ENCODE data around the gene TMEM140.
"Not testable (repeated sequence)": the region's sequence is repeated elsewhere in the genome, so short reads cannot be mapped to it uniquely, and the experiment has no call there.

The TMEM140 gene

DNA sequence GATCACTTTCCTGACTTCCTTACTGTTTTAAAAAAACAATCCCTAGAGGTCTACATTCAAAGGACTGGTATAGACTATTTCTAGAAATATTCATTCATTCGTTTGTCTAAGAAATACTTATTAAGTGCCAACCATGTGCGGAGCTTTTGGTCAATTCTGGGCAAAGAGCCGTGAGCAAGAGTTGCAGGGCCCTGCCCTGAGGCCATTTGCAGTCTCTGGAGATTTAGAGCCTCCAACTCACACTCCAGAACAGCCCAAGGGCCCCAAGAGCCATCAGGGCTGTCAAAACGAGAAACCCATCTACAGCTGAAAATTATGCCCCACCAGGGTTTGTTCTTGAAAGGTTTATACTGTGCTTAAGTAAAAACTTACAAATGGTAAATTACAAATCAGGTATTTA, 47.3 kb downstream of the TMEM140 start:
- no peak for DNase-seq (ENCODE audit: low spot score)

DNA sequence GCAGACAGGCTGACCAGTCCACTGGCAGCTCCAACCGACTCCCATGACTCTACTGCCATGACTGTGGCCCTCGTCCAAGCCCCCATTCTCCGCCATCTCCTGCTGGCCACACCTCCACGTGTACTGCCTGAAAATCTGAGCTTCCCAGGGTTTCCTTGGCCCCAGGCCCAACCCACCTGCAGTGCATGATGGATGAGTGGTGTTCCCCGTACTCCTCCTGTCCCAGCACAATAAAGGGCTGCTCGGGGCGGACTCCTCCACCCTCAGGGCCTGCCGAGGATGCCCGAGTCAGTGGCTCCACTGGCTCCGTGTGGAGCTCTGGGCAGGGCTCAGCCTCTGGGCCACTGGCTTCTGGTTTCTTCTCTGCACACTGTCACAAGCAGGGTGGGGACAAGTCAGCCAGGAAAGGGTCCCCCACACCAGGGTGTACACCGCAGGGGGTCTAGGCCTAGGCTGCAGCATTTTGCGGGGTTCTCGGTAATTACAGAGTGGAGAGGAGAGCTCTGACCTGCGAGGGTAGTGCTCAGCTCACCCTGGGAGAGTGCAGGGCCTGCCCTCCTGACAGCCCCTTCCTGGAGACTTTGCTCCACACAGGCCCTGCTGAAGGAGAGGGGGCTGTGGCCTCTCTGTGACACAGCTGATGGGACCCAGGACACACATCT, 48.2 kb downstream of the TMEM140 start:
- no peak for DNase-seq (ENCODE audit: low spot score)

DNA sequence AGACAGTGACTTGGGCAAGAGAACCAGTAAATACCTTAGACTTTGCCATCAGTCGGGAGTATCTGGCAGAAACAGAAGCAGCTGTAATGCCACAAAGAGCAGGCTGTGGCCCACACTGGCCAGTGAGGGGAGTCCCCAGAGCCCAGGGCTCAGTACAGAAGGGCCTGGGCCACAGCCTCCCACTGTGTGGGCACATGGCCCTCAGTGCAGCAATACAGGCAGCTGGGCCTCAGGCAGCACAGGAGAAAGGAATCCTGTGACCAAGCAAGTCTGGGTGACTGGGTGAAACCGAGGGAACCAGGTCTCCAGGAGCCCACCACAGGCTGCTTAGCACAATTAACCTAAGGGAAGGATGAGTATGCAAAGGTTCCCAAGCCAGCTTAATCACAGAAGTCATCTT, 49.5 kb downstream of the TMEM140 start:
- DNase-seq (ENCODE audit: low spot score) = no peak

DNA sequence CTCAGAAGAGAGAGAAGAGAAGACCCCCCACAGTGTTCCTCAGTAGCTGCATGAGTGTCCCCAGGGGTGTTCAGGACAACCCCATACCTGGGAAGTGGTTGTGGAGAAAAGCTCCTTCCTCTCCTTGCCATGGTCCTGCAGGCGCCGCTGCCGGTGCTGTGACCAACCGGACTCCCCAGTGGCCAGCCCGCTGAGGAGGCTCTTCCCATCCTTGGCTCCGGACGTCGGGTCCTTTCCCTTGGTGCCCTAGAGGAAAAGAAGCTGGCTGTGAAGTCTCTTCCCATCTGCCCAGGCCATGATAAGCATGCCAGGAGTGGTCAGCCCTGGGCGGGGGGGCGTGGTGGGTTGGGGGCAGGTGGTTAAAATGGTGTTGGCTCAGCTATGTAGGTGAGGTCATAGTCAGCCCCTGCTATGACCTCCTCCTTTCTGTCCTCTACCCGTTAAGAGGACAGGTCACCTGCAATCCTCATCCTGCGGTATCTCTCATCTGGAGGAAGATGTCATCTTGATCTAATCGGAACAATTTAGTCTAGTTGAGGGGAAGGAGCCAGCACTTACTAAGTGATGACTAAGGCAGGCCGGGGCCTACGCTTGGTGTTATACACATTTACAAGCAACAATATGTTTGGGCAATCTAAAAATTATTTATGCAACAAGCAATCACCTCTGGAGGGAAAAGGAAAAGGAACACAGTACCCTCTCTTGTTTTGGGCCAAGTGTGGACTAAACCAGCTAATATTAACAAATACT, 50.2 kb downstream of the TMEM140 start:
- DNase-seq (ENCODE audit: low spot score) = no peak

DNA sequence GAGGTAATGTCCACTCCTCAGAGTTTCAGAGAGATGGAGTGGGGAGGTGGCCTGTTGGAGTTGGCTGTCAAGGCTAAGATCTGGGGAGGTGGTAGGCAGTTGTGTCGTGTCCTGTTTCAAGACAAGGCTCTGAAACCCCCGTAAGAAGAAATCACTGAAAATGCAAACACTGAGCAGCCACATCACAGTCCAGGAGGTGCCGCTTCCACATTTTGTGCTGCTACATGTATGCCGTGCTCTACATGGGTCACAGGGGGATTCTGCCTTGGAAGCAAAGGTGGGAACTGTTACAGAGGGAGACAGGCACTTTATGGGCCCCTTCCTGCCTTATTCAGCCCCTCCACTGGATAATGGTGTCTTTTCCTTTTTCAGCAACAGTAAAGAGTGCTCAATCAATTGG, 51.6 kb downstream of the TMEM140 start:
- no peak for DNase-seq (ENCODE audit: low spot score)

DNA sequence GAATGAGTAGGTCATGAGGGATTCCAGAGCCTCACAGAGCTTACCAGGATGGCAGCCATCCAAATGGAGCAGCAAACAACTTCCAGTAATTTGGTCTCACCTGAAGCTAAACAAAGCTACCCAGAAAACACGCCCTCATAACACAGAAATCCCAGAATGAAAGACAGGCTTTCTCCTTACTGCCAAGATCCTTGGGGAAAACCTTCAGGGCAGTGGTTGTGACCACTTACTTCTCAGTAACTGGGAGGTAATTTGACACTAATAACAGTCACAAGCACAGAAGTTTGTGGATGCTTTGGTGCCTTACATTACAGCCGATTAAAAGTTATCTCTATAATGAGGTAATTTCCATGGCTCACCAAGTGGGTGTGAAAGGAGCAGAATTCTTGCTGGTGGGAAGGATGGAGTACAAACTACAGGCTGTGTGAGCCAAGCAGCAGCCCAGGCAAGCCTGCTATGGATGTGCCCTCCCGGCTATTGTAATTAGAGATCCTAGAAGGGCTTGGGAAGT, 53.0 kb downstream of the TMEM140 start:
- DNase-seq (ENCODE audit: low spot score) = no peak

DNA sequence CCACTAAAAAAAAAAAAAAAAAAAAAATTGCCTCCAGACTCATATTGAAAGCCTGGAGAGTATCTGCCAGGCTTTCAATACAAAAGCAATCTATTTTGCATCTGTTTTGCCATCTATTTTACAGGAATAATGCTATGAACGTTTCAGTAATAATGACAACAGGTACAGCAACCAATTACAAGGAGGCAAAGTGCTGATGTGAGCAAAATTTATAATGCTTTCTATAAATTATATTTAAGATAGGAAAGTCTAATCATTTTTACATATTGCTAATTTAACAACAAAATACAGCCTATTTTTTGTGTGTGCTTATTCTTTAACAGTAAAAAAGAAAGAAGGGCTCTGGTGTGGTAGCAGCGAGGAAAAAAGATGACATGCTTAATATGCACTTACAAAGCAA, 53.5 kb downstream of the TMEM140 start:
- no peak for DNase-seq (ENCODE audit: low spot score)

DNA sequence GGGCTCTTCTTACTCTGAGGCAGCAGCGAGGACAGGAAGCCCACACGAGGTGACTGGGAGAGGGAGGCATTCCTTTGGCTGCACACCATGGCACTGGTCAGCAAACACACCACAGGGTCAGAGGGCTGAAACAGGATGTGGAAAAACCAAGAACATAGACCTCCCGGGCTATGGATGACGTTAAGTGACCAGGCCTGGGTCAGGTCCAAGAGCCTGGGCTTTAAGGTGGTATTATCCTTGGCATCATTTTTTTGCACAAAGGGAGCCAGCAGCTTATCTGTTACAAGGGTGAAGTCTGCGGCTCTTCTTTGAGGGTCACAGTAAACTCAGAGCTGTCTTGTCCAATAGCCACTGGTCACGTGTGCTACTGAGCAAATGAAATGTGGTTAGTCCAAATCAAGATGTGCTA, 56.5 kb downstream of the TMEM140 start:
- peak; percentile 86 for DNase-seq (ENCODE audit: low spot score)

DNA sequence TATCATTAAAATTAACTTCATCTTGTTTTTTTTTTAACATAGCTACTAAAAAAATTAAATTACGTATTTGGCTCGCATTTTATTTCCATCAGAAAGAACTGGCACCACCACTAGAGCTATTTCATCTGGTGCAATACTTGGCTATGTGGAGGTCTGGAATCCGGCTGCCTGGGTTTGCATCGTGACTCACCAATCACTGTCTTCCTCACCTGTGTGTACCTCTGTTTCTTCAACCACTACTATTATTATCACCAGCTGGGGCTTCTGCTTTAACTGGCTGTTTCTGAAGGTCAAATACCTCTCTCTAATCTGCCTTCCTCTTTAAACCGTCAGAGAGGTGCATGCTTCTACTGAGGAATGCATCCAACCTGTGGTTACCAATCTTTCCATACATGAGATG, 57.0 kb downstream of the TMEM140 start:
- DNase-seq (ENCODE audit: low spot score) = no peak

DNA sequence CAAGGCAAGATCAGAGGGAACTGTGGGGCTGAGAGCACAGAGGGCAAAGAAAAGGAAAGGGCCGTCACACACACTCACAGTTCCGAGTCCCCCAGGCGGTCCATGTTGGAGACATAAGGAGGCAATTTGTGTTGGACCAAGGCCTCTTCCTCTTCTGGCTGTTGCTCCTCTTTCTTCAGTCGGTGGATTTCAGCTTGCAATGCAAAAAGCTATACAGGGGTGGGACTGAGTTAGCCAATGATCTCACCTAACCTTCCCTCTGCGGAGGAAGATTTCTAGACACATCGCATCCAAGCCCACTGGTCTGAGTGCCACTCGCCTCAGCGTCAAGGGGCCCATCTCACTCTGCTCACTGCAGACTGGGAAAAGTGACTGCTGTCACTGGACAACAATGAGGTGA, 58.0 kb downstream of the TMEM140 start:
- DNase-seq (ENCODE audit: low spot score) = no peak

DNA sequence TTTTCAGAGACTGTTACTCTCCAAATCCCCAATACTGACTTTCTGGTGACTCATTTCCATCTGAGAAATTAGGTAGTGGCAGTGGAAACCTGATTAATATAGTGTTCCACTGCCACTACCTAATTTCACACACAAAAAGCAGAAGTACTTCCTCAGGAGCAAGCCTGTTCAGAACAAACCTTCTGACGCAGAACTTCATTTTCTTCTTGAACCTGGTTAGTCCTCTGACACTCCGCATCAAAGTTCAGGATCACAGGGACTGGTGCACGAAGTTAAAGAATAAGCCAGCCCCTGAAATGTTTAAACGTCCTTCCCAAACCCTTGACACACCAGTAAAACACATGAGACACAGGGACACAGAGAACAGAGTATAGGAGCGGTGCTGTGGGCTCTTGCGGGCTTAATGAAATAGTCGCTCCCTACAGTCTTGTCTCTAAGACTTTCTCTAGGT, 59.1 kb downstream of the TMEM140 start:
- DNase-seq (ENCODE audit: low spot score) = no peak

DNA sequence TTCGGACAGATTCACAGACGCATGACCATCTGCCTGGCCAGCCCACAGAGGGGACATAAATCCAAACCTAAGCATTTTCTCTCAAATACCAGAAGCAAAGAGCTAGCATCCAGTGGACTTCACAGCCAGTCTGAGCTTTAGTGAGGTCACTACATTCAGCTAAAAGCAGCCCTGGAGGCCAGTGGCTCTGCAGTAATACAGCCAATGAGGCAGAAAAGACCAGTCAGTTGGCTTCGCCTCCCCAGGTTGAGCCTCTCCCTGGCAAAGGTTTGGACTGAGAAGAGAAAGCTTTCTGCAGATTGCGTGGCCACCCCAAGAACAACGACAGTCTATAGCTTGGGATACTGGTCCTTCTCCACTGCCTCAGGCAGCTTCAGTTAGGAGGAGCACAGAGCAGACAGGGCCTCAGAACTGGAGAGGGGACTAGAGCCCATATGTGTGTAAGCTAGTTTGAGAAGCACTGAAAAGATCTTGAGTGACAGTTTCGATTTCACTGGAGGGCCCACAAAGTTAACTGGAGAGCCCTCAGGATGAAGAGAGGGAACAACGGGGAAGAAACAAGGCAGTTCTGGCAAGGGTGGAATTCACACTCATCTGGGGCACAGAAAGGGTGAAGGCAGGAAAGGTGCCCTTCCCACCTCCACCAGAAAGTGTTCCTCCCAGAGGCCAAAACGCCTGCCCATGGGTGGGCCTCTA, 59.7 kb downstream of the TMEM140 start:
- no peak for DNase-seq (ENCODE audit: low spot score)

DNA sequence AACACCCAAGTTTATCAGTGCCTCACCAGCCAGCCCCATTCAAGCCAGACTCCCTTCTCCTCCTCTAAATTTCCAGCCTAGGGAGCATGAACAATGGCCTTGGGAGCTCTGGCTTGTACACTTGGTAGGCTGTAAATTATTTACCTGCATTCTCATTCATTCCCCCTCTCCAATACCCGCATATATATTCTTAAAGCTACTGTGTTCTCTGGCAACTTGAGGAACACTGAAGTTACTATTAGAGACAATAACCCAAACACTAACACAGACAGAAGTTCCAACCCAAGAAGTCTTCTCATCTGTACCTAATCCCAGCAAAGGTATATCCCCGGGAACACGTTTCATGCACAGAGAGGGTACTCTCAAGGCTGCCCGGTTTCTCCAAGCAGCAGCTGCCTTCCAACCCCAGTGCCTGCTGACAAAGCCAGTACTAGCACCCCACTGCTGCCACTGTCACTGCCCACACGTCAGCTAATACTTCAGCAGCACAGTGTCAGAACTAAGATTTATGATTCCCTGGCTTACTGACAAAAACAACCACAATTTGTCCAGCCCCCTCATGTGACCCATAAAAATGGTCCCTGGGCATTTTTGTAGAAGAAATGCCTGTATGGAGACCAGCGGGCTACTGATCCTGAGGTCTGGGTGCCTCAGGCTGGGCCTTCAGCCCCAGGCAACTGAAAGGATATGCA, 60.4 kb downstream of the TMEM140 start:
- no peak for DNase-seq (ENCODE audit: low spot score)

DNA sequence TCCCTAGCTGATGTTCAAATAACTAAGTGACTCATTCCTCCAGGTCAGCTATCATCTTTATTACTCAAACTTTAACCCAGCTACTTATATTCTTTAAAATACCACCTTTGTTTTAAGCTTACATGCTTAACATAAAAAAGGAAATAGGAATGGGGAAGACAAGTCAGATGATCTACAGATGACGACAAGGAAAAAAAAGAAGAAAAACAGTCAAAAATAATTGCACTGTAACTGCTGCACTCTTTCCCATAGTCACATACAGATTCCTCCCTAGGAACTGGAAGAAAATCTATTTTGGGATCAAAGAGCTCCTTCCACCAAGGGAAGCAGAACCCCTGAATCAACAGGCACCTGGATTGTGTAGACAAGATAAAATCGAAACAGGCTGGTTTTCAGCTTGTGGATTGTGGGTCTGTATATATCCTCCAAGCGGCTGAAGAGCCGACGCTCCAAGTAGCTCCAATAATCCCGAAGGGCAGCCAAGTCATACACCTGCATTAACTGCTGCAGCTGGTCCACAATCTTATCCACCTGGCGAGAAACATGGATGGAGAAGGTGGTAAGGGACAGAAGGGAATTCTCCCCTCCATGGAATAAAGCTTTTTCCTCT, 61.5 kb downstream of the TMEM140 start:
- DNase-seq (ENCODE audit: low spot score) = no peak

DNA sequence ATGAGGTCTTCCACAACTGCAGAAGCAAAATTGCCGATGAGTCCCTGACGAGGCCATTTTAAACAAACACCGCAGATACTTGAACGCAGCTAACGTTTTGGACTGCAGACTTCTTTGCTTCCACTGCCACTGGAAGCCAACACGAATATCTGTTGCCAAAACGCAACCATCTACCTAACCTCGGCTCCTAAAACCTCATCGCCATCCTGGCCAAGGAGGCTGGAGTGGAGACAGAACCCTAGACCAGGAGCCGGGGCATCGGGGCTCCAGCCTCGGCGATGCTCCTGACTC, 63.0 kb downstream of the TMEM140 start:
- DNase-seq (ENCODE audit: low spot score) = no peak

DNA sequence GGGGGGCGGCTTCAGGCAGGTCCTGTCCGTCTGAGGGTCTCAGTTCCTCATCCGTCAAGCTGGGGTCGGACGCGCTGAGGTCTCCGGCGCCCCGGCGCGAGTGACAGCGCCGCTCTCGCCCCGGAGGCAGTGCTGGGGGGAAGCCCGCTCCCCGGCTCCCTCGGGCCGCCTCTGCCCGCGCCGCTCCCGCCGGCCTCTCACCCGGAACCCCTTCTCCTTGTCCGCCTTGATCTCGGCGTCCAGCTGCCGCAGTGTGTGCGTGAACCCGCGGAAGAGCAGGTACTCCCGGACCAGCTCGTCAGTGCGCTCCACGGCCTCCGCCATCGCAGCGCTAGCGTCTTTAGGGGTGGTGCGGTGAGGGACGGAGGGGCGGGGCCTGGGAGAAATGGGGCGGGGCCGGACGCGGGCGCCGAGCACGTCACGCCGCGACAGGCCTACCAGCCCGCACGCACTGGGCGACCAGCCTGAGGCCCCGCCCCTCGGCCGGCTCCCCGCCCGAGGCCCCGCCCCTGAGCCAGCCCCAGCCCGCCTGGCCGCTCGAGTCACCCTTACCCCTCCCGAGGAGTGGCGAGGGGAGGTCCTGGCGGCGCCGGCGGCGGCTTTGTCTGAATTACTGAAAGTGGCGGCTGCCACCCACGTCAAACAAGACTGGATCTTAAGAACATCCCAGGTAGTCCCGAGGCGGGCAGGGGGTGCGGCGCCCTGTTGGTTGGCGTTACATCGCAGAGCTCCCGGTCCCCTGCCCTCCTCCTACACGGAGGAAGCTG, 63.5 kb downstream of the TMEM140 start, which contains the start of gene WDR91:
Gene WDR91 (minus strand): TSS at position 348 of the 767 bp plus-strand sequence. CDS start 24 bp downstream, at position 324.
- DNase-seq (ENCODE audit: low spot score) = peak; percentile 100

DNA sequence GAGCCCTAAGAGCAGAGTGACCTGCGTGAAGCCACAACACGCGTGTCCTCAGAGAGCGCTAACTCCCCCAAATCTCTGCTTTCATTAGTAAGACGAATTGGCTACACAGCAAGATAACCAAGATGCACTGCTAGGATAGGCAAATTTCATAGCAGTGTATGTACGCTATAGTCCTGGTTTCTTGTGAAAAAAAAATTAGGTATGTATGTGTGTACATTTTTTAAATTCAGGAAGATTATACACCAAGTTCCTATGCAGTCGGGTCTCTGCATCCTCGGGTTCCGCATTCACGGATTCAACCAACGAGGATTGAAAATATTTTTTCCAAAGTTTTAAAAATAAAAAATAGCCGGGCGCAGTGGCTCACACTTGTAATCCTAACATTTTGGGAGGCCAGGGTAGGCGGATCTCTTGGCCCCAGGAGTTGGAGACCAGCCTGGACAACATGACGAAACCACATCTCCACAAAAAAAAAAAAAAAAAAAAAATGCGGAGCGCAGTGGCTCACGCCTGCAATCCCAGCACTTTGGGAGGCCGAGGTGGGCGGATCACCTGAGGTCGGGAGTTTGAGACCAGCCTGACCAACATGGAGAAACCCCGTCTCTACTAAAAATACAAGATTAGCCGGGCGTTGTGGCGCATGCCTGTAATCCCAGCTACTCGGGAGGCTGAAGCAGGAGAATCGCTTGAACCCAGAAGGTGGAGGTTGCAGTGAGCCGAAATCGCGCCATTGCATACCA, 64.2 kb downstream of the TMEM140 start:
- not testable (repeated sequence) for DNase-seq (ENCODE audit: low spot score)

DNA sequence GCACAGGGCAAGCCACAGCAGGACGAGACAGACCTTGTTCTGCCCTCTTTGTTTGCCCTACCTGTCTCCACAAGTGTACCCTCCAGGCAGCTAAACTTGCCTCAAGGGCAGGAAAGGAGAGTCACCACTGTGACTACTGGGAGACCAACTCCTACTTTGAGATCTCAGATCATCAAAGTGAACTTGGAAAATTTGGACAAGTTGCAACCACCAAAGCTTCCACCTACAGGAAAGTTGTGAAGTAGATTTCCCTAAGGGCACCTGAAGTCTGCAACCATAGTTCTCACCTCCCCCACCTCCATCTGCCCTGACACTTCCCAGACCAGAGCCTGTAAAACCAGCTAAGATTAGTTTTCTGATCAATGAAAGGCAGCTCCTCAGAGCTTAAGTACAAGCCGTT, 66.0 kb downstream of the TMEM140 start:
- DNase-seq (ENCODE audit: low spot score) = no peak

DNA sequence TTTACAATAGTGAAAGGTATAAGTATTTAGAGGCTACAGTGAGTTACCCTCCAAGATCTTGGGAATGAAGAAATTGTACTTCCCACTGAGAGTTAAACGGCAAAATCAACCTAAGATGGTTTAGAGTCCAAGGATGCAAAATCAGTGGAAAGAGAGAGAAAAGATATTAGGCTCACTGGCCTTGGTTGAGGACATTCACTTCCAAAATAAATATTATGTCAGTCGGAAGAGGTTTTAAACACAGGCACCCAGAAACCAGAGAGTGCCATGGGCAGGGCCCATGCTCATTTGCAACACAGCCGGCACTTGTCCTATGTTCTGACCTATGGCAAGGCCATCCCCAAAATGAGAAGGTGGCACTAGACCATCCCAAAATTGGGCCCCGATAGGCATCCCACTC, 67.3 kb downstream of the TMEM140 start:
- no peak for DNase-seq (ENCODE audit: low spot score)

DNA sequence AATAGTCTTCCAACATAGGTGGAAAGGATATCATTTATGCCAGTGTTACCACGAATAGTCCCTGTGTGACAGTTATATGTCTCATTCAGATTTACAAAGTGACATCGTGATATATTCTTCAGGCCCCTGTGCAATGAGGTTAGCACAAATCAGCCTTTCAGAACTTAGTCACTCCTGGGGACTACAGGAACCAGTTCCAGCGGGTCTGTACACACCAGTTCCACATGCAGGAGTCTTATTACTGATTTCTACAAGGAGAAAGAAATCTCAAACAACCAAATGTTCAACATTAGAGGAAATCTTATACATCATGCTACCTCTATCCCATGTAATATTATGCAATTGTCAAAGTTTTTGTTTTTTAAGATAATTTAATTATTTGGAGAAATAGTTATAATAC, 67.8 kb downstream of the TMEM140 start:
- no peak for DNase-seq (ENCODE audit: low spot score)
